GM23338 (cell line): ENCODE data around the gene ACBD4. TPM values are rescaled to one million over a fixed set of nuclear protein-coding genes. Genes with fewer than 3 reads are reported as not detected.

Experiments
- ATAC-seq: fragments of 200-7000 bp; cut with Tn5 transposase; 3 replicates; pipeline ENCODE4 v1.9.1; 2020
- DNase-seq: peaks from one replicate; pipeline ENCODE4 v3.0.0-alpha.2; 2015; ENCODE audit warnings: low spot score
- H2AFZ ChIP-seq: fragments of 200-600 bp; sonication (generic); 2 replicates; pipeline ENCODE4 v1.8.0; 2016; ENCODE audit warnings: antibody characterized with exemption, mild to moderate bottlenecking, moderate library complexity
- H3F3A ChIP-seq: fragments of 200-600 bp; sonication (generic); replicated peaks from 2 replicates; pipeline ENCODE4 v1.8.0; 2017; ENCODE audit warnings: antibody characterized with exemption, mixed run types, low read depth
- H3K27ac ChIP-seq: fragments of 200-600 bp; sonication (generic); 2 replicates; pipeline ENCODE4 v1.6.1; 2016; ENCODE audit warnings: low read depth
- H3K27me3 ChIP-seq: fragments of 200-600 bp; sonication (generic); 2 replicates; pipeline ENCODE4 v1.8.0; 2016; ENCODE audit warnings: mild to moderate bottlenecking, mixed run types, moderate library complexity; ENCODE audit not compliant: insufficient read depth
- H3K36me3 ChIP-seq: fragments of 200-600 bp; sonication (generic); 2 replicates; pipeline ENCODE4 v1.8.0; 2016; ENCODE audit warnings: mild to moderate bottlenecking; ENCODE audit not compliant: insufficient read depth
- H3K4me1 ChIP-seq: fragments of 200-600 bp; sonication (generic); 2 replicates; pipeline ENCODE4 v1.8.0; 2016; ENCODE audit warnings: mild to moderate bottlenecking, moderate library complexity; ENCODE audit not compliant: insufficient read depth
- H3K4me2 ChIP-seq: fragments of 200-600 bp; sonication (generic); 2 replicates; pipeline ENCODE4 v1.7.1; 2017; ENCODE audit warnings: mixed run types
- H3K4me3 ChIP-seq: fragments of 200-600 bp; sonication (generic); 2 replicates; pipeline ENCODE4 v1.6.1; 2016; ENCODE audit warnings: mixed run types
- H3K79me2 ChIP-seq: fragments of 200-600 bp; sonication (generic); replicated peaks from 2 replicates; pipeline ENCODE4 v1.8.0; 2017; ENCODE audit warnings: mild to moderate bottlenecking; ENCODE audit not compliant: insufficient read depth
- H3K9me2 ChIP-seq: fragments of 200-600 bp; sonication (generic); 2 replicates; pipeline ENCODE4 v1.8.0; 2017; ENCODE audit not compliant: insufficient read depth
- H4K20me1 ChIP-seq: fragments of 200-600 bp; sonication (generic); replicated peaks from 2 replicates; pipeline ENCODE4 v1.8.0; 2017; ENCODE audit warnings: mild to moderate bottlenecking; ENCODE audit not compliant: insufficient read depth
- H3K27ac Mint-ChIP-seq: 2 replicates; pipeline ENCODE4 v1.8.0; 2020; ENCODE audit warnings: inconsistent platforms, mild to moderate bottlenecking, moderate library complexity, mixed read lengths
- H3K27me3 Mint-ChIP-seq: 3 replicates; pipeline ENCODE4 v1.8.0; 2022; ENCODE audit warnings: low read depth, mild to moderate bottlenecking, moderate library complexity, mixed read lengths, inconsistent platforms; ENCODE audit not compliant: insufficient read depth, poor library complexity
- H3K36me3 Mint-ChIP-seq: 3 replicates; pipeline ENCODE4 v1.8.0; 2021; ENCODE audit warnings: low read depth, mild to moderate bottlenecking, inconsistent platforms, moderate library complexity, mixed read lengths
- H3K4me1 Mint-ChIP-seq: 3 replicates; pipeline ENCODE4 v1.8.0; 2020; ENCODE audit warnings: mild to moderate bottlenecking, inconsistent platforms, mixed read lengths
- H3K4me3 Mint-ChIP-seq: 3 replicates; pipeline ENCODE4 v1.8.0; 2021; ENCODE audit warnings: moderate library complexity, mild to moderate bottlenecking, inconsistent platforms, mixed read lengths
- H3K9me3 Mint-ChIP-seq: 3 replicates; pipeline ENCODE4 v1.8.0; 2020; ENCODE audit warnings: moderate library complexity, mild to moderate bottlenecking, inconsistent platforms, mixed read lengths
- CREB1 ChIP-seq: fragments of 250-450 bp; sonication (Bioruptor Pico); IDR thresholded peaks from 2 replicates; pipeline ENCODE4 v1.5.0; 2020; ENCODE audit warnings: low read depth, mild to moderate bottlenecking, moderate library complexity
- EZH2 ChIP-seq: fragments of 200-600 bp; sonication (generic); IDR thresholded peaks from one replicate; pipeline ENCODE4 v1.8.0; 2017; ENCODE audit warnings: antibody characterized with exemption, mild to moderate bottlenecking, low read depth; ENCODE audit not compliant: unreplicated experiment
- EZH2phosphoT487 ChIP-seq: fragments of 200-600 bp; sonication (generic); IDR thresholded peaks from one replicate; pipeline ENCODE4 v1.8.1; 2018; ENCODE audit warnings: antibody characterized with exemption; ENCODE audit not compliant: unreplicated experiment
- JUNB ChIP-seq: IDR thresholded peaks from one replicate; pipeline ENCODE4 v1.6.1; 2016; ENCODE audit warnings: antibody characterized with exemption; ENCODE audit not compliant: unreplicated experiment
- NANOG ChIP-seq: IDR thresholded peaks from 2 replicates; pipeline ENCODE4 v1.6.1; 2016; ENCODE audit warnings: antibody characterized with exemption, borderline replicate concordance
- POLR2AphosphoS5 ChIP-seq: IDR thresholded peaks from 2 replicates; pipeline ENCODE4 v1.6.1; 2016; ENCODE audit warnings: antibody characterized with exemption, low read depth
- REST ChIP-seq: IDR thresholded peaks from one replicate; pipeline ENCODE4 v1.6.1; 2018; ENCODE audit warnings: antibody characterized with exemption; ENCODE audit not compliant: unreplicated experiment
- STAT1 ChIP-seq: IDR thresholded peaks from one replicate; pipeline ENCODE4 v1.6.1; 2016; ENCODE audit warnings: antibody characterized with exemption; ENCODE audit not compliant: unreplicated experiment
- ZNF114 ChIP-seq: fragments of 250-450 bp; sonication (Bioruptor Pico); IDR thresholded peaks from 2 replicates; pipeline ENCODE4 v1.5.0; 2020; ENCODE audit warnings: mild to moderate bottlenecking, moderate library complexity
- ZNF331 ChIP-seq: fragments of 250-450 bp; sonication (Bioruptor Pico); IDR thresholded peaks from 2 replicates; pipeline ENCODE4 v1.5.0; 2020; ENCODE audit warnings: low read depth, mild to moderate bottlenecking, moderate library complexity
- ZNF462 ChIP-seq: fragments of 250-450 bp; sonication (Bioruptor Pico); IDR thresholded peaks from 2 replicates; pipeline ENCODE4 v1.5.0; 2020; ENCODE audit warnings: mild to moderate bottlenecking, moderate library complexity
- polyA plus RNA-seq: library from polyadenylated mRNA; unstranded; fragments of >200 nt; fragmentation: Nextera tagmentation; extraction: Ambion mirVana; gene quantifications from 2 replicates; pipeline ENCODE4 v1.2.1, GENCODE V29; 2016
- total RNA-seq: library from RNA; depleted of rRNA; stranded (reverse); fragments of >200 nt; shearing (Covaris generic); gene quantifications from 2 replicates; pipeline ENCODE4 v1.2.3, GENCODE V29; 2014
- TF ChIP-seq, protein P1 (sequence below): IDR thresholded peaks from 2 replicates; pipeline ENCODE4 v1.6.1; 2016; ENCODE audit warnings: antibody characterized with exemption
- TF ChIP-seq, protein P2 (sequence below), 2 experiments: fragments of 200-600 bp in 1 of 2; sonication (generic) in 1 of 2; conservative IDR thresholded peaks; 2 replicates each; pipeline versions ENCODE4 v1.5.1 to v1.6.1; 2016 to 2017; ENCODE audit warnings: antibody characterized with exemption in 2 of 2, low read depth in 2 of 2, mild to moderate bottlenecking in 2 of 2, moderate library complexity in 1 of 2

ACBD4 gene
- total and polyA plus RNA-seq, 2 experiments from 2014 or later, result 4.5 to 6.7 TPM

DNA sequence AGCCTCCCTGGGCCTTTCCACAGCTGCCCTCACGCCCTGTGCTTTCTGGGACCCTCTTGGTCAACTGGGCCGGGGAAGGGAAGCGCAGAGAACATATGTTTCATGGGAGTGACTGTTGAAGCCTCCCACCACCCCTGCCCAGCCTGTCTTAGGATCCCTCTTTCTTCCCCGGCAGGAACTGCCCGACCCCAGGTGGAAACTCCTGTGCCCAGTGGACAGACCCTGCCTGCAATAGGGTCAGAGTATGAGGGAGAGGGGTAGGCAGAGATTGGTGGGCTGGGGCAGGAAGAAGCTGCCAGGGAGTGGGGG lies 36.7 kb downstream of the ACBD4 start:
- Histone ChIP-seq H3K4me1 (peaks cover 31% of the 10 kb centered on the region), H3K27me3 (no peaks in the 10 kb centered on the region), H3K4me2 (peak overlapping the region; percentile 77), H3K27ac (peak overlapping the region; percentile 97), H4K20me1 (no peaks in the 10 kb centered on the region), H3K79me2 (no peaks in the 10 kb centered on the region), H3F3A (0 out of 2 replicates have a peak, but pooled peaks cover 8% of the 10 kb centered on the region), H3K9me2 (no peaks in the 10 kb centered on the region), H3K4me3 (peak overlapping the region; percentile 42; the same call in 1 of the 2 replicates), H3K36me3 (no peaks in the 10 kb centered on the region), H2AFZ (peak overlapping the region; percentile 90; the same call in 1 of the 2 replicates)
- Mint-ChIP-seq H3K36me3 (peaks cover 22% of the 10 kb centered on the region), H3K27me3 (peaks cover 17% of the 10 kb centered on the region), H3K4me1 (peaks cover 36% of the 10 kb centered on the region), H3K9me3 (no peaks in the 10 kb centered on the region), H3K4me3 (peak overlapping the region; percentile 53; the same call in 2 of the 3 replicates), H3K27ac (peak overlapping the region; percentile 96)
- no peak for DNase-seq
- TF ChIP-seq NANOG (no peak), STAT1 (no peak), POLR2AphosphoS5 (no peak), ZNF462 (no peak), EZH2phosphoT487 (no peak), JUNB (no peak), EZH2 (no peak), CREB1 (CRISPR knock-in tag) (no peak), REST (no peak), ZNF114 (CRISPR knock-in tag) (no peak), ZNF331 (no peak)
- TF ChIP-seq, protein P1, sequence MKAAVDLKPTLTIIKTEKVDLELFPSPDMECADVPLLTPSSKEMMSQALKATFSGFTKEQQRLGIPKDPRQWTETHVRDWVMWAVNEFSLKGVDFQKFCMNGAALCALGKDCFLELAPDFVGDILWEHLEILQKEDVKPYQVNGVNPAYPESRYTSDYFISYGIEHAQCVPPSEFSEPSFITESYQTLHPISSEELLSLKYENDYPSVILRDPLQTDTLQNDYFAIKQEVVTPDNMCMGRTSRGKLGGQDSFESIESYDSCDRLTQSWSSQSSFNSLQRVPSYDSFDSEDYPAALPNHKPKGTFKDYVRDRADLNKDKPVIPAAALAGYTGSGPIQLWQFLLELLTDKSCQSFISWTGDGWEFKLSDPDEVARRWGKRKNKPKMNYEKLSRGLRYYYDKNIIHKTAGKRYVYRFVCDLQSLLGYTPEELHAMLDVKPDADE, result no peak
- TF ChIP-seq, protein P2, sequence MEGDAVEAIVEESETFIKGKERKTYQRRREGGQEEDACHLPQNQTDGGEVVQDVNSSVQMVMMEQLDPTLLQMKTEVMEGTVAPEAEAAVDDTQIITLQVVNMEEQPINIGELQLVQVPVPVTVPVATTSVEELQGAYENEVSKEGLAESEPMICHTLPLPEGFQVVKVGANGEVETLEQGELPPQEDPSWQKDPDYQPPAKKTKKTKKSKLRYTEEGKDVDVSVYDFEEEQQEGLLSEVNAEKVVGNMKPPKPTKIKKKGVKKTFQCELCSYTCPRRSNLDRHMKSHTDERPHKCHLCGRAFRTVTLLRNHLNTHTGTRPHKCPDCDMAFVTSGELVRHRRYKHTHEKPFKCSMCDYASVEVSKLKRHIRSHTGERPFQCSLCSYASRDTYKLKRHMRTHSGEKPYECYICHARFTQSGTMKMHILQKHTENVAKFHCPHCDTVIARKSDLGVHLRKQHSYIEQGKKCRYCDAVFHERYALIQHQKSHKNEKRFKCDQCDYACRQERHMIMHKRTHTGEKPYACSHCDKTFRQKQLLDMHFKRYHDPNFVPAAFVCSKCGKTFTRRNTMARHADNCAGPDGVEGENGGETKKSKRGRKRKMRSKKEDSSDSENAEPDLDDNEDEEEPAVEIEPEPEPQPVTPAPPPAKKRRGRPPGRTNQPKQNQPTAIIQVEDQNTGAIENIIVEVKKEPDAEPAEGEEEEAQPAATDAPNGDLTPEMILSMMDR (conservative IDR thresholded peaks at IDR 0.05; ENCODE audit: low read depth in 2 of 2), result no peak
- peak; percentile 9 for ATAC-seq
